Stimulated activated CD4-positive, alpha-beta T cell treated with anti-CD3 and anti-CD28 coated beads, Interleukin-2, amount 100 ng/mL, for 4 hours (primary cell): ENCODE measurements around the gene SLAIN2.
"Not testable (repeated sequence)": the region's sequence is repeated elsewhere in the genome, so short reads cannot be mapped to it uniquely, and the experiment has no call there.

Source experiments
- DNase-seq: peaks from one replicate; pipeline ENCODE4 v3.0.0-alpha.2; 2020; ENCODE audit warnings: low read depth

Gene SLAIN2

DNA sequence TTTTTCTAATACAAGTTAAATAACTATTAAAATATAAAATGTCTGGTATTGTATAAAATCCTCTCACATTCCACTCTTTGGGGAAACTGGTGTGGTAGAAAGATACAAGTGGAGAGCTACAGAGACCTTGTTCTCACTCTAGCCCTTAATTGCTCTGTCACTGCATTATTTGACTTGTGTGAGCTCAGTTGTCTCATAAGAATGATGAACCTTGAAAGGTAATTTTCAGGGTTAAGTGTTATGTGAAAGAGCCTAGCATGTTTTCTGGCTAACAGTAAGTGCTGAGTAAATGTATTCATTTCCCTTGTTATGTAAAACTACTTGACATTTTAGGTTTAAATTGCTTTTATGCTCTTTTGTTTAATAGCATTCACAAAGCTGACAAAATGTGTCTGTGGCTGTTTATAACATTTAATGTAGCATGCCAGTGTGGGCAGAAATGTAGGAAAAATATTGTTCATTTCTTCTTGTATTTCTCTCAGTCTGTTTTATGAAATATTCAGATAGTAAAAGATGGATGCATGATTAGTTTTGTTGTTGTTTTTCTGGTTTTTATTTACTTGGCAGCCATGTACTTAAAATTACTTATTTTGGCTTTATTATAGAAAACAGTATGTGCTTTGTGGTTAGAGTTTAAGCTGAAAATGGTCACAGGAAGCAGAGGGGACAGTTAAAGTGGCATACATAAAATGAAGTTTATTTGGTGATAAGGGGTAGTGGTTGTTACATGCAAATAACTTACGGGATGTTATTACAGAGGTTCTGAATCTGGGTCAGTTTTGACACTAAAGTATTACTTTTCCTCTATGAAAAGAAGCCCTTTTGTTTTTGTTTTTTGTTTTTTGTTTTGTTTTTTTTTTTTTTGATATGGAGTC is 29.2 kb downstream of the SLAIN2 start:
- DNase-seq: no peak

GRCh38 chr4:48372272-48372671 is 30.9 kb downstream of the SLAIN2 start:
- DNase-seq: no peak

DNA sequence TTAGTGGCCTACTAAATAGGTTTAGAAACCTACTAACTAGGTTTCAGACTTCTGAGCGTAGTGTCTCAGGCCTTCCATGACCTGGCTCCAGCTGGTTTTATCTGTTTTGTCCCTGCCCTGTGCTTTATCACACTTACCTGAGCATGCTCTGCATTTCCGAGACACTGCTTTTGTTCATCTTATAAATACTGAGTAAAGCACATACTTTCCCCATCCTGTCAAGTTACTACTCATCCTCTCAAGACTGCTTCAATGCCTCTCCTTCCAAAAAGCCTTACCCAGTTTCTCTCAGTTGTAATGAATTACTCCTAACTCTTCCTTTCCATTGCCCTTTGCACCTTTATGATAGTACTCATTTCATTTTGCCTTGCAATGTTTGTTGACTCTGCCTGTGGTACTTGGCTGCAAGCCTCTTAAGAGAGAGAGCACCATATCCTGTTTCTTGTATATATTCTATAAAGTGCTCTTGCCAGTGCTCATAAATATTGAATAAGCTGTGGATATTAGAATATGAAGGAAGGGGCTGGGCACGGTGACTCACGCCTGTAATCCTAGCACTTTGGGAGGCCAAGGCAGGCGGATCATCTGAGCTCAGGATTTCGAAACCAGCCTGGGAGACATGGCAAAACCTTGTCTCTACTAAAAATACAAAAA is 34.4 kb downstream of the SLAIN2 start:
- DNase-seq: no peak

DNA sequence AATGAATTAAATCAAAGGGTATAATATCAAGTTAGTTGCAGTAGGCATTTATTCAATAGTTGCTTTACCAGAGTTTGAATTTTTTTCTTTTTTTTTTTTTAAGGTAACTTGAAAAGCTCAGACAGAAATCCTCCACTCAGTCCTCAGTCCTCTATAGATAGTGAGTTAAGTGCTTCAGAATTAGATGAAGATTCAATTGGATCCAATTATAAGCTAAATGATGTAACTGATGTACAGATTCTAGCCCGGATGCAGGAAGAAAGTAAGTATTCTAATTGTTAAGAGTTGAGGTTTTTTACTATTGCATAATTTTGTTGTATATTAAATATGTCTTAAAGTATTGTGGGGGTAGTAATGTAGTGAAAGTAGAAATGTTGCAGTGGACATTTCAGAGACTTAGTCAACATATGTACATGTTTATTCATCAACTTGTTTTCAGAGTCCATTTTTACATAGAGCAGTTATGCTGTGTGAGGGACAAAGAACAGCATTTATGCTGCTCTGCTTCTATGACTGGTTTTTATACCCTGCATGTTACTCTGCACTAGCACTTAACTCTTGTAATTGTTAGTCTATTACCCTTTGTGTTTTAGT is 38.4 kb downstream of the SLAIN2 start:
- DNase-seq: no peak

DNA sequence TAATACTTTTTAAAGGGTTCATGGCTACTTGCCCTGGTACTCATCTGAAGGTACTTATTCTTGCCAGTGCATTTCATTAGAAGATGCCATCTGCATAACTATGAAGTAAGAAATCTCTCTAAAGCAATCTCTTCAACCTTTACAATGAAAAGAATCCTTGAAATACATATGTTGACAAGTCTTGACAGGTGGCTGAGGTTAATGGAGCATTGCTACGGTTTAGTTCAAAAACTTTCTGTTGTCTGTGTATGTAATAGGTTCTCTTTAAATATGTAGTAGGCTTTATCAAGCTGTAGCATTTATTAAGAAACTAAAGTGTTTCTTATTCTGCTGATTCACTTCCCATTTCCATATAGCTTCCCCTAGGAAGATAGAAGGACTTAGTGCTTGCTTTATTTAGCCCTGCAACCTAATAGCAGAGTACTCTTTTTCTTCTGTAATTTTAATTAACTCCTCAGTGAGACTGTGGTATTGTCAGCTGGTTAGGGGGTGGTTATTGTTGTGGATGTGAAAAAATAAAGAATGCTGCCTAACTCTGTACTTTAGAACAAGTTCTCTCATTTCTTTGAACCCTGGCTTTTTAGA is 39.3 kb downstream of the SLAIN2 start:
- no peak for DNase-seq

DNA sequence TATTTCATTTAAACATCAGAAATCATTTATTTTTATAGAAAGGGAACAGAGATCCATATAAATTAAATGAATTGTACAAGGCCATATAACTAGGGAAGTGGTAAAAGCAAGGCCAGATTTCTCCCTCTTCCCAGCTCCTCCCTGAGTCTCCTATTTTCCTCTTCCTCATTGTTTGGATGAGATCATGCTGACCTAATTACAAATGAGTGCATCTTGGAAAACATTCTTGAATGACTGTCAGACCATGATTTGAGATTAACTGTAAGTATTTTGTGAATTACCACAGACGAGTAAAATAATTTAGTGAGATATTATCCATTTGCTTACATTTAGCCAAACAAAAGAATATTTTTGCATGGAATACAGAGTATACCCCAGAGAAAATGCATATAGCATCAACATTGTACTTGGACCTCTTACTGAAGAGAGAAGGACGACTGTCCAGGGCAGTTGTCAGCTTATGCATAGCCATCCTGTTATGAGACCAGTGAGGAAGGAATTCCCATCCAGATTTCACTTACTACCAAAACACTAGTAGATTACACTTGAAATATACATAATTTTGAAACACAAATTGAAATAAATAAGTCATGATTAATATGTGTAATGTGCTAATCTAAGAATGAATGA is 47.3 kb downstream of the SLAIN2 start:
- no peak for DNase-seq

DNA sequence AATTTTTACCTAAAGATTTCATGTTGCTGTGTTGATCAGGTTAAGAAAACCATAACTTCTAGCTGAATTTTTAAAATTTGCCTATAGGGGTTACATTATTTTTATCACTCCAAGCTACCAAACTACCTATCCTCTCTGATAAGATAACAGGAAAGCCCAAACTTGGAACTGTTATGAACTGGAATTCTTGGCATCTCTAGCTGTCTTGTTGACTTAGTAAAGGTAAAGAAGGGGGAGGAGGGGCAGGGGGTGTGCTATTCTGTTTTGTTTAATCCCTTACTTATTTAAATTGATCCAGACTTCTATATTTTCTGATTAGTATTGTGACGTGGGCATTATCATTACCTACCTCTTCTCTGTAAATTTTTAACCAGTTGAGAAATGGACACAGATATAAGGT is 54.7 kb downstream of the SLAIN2 start:
- DNase-seq: no peak

DNA sequence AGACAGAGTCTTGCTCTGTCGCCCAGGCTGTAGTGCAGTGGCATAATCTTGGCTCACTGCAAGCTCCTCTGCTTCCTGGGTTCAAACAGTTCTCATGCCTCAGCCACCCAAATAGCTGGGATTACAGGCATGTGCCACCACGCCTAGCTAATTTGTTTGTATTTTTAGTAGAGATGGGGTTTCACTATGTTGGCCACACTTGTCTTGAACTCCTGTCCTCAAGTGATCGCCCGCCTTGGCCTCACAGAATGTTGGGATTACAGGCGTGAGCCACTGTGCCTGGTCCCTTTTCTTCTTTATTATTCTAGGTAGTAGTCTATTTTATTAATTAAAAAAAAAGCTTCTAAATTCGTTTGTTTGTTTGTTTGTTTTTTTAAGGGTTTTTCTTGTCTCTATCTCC is 59.1 kb downstream of the SLAIN2 start:
- no peak for DNase-seq

- DNase-seq: no peak
These were observed 62.0 kb downstream of the SLAIN2 start for GRCh38 chr4:48403358-48403757.

- no peak for DNase-seq
These were observed 62.5 kb downstream of the SLAIN2 start for GRCh38 chr4:48403779-48404178.

DNA sequence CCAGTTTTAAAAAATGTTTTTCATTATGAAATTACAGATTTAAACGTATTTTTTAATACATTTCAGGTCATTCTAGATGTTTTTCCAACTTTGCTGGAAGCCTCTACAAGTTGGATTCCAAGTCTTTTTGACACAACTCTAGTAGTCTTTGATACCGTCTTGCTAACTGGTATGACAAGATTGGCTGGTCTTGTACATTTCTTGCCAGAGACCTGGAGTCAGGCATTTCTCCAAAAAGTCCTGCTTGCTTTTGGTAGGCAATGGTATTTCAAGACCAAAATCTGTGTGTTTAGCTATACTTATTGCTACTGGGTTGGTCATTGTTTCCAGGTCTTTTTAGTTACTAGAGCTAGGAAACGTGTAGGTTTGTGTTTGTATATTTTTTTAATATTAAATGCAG is 64.6 kb downstream of the SLAIN2 start:
- DNase-seq: no peak

DNA sequence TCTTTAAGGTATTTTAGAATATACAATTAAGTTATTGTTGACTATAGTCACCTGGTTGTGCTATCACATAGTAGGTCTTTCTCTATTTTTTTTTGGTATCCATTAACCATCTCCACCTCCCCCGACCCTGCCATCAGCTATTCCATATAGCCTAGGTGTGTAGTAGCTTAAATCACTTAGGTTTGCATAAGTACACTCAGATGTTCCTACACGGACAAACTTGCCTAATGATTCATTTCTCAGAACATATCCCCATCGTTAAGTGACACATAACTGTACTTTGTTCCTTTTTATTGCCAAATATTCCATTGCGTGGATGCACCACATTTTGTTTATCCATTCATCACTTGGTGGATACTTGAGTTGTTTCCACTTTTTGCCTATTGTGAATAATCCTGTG is 67.9 kb downstream of the SLAIN2 start:
- DNase-seq: no peak

DNA sequence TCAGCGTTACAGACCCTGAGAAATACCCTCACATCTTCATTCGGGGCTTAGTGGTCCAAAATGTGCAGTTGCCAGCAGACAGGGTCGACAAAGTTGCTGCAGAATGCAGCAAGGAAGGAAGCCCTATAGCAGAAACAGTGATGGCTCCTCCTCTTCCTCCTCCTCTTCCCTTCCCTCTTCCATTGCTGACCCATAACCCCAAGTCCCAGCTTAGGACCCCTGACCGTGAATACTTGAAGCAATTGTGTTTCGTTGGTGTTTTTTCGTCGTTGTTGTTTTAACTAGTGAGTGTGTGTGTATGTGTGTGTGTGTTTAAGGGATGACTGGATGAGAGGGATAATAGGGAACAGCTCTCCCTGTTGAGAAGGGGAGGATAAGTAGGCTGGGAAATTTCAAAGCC is 69.5 kb downstream of the SLAIN2 start:
- no peak for DNase-seq

GRCh38 chr4:48420144-48420543 is 78.8 kb downstream of the SLAIN2 start:
- DNase-seq: no peak

DNA sequence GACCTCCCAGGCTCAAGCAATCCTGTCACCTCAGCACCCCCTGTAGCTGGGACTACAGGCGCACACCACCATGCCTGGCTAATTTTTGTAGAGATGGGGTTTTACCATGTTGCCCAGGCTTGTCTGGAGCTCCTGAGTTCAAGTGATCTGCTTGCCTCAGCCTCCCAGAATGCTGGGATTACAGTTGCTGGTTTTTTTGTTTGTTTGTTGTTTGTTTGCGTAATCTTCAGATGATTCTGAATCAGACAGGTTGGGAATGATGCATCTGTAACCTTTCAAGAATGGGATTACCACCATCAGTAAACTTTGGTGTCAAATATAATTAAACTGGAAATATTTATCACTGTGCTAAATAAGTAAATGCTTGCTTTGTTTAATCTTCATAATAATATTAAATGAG is 79.8 kb downstream of the SLAIN2 start:
- DNase-seq: no peak

- no peak for DNase-seq
These were observed 87.6 kb downstream of the SLAIN2 start for GRCh38 chr4:48428926-48429325.

- DNase-seq: no peak
These were observed 88.6 kb downstream of the SLAIN2 start for GRCh38 chr4:48429709-48430474.

- DNase-seq: no peak
These were observed 90.1 kb downstream of the SLAIN2 start for GRCh38 chr4:48431401-48431800.

GRCh38 chr4:48432017-48432416 is 90.7 kb downstream of the SLAIN2 start:
- no peak for DNase-seq

- no peak for DNase-seq
These were observed 95.0 kb downstream of the SLAIN2 start for GRCh38 chr4:48436318-48436717.

DNA sequence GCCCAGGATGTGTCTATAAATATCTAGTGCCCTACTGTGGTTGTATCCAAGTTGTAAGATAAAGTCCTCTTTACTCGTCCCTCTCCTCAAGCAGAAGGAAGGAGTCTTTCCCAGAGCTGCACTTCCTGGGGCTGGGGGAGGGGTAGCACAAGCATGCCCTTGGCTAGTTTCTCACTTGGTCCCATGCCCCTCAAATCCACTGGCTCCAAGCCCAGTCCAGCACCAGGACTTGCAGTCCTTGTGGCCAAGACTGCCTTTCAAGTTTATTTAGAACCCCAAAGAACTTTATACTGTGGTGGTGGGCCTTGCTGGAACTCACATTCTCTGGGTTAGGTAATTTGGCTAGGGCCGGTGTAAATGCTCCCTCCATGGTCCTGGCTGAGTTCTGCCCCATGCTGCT is 98.7 kb downstream of the SLAIN2 start:
- no peak for DNase-seq

DNA sequence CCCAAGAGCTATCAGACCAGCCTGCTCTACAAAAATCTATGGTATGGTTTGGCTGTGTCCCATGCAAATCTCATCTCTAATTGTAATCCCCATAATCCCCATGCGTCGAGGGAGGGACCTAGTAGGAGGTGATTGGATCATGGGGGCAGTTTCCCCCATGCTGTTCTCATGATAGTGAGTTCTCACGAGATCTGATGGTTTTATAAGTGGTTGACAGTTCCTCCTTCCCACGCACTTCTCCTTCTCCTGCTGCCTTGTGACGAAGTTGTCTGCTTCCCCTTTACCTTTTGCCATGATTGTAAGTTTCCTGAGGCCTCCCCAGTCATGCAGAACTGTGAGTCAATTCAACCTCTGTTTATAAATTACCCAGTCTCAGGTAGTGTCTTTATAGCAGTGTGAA is 99.6 kb downstream of the SLAIN2 start:
- not testable (repeated sequence) for DNase-seq
